ENCODE measurements around the gene GHITM. TPM values are rescaled to one million over a fixed set of nuclear protein-coding genes. Genes with fewer than 3 reads are reported as not detected.
"Not testable (repeated sequence)": the region's sequence is repeated elsewhere in the genome, so short reads cannot be mapped to it uniquely, and the experiment has no call there.

Gene GHITM
- total RNA-seq, 1 donor from 2014 or later = 383 TPM

GRCh38 chr10:84171237-84171636, 31.9 kb downstream of the GHITM start:
- DNase-seq (ENCODE audit: missing footprints); intact Hi-C loops (cut with DNase I); ATAC-seq: not testable (repeated sequence)

DNA sequence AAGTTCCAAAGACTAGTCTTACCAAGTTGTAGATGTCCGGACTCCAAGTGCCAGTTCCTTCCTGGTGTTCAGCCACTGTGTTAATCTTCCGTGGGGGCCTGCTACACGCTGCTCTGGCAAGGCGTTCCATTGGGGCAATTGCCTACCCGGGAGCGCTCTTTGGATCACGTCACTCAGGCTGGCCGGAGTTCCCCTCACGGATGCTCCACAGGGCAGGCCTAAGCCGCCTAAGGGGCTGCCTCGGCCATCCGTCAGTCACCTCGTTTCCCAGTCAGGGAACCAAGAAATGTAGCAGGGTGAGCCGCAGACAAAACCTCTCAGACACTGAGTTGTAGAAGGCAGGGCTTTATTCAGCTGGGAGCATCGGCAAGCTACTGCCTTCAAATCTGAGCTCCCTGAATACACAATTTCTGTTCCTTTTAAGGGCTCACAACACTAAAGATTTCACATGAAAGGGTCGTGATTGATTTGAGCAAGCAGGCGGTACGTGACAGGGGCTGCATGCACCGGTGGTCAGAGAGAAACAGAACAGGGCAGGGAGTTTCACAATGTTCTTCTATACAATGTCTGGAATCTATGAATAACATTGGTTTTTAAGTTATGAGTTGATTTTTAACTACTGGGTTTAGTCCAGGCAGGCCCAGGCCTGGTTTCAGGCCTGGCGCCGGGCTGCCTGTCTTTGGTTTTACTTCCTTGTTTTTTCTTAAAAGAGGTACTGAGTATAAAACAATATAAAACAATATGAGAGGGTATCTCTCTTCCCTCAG, 32.6 kb downstream of the GHITM start:
- intact Hi-C loops (cut with DNase I) = not testable (repeated sequence)

GRCh38 chr10:84172467-84173356, 33.4 kb downstream of the GHITM start:
- no peak for DNase-seq (ENCODE audit: missing footprints)
- no peak for ATAC-seq
- intact Hi-C loops (cut with DNase I) = no loop called here

More for the DNA sequence above, 32.6 kb downstream of the GHITM start:
- not testable (repeated sequence) for ATAC-seq; DNase-seq (ENCODE audit: missing footprints)

DNA sequence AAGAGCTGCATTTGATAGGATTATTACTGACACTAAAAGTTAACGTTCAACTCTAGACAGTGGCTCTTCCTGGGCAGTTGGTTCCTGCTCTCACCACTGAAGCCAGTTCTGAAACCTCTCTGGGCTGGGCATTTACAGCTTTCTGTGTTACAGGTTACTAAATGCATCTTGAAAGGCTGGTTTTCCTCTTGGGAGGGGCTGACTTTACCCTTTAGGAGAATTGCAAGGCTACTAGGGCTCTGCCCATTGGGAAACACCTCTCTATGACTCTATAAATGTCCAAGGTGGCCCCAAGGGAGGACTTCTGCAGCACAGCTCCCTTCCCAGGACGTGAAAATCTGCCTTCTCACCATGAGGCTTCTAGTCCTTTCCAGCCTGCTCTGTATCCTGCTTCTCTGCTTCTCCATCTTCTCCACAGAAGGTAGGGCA, 34.2 kb downstream of the GHITM start, which contains the start of gene GPR15LG:
Gene GPR15LG, plus strand, starts transcription at position 301 of the 429 bp plus-strand sequence. Its CDS starts 51 bp downstream, at position 352.
- no peak for ATAC-seq

DNA sequence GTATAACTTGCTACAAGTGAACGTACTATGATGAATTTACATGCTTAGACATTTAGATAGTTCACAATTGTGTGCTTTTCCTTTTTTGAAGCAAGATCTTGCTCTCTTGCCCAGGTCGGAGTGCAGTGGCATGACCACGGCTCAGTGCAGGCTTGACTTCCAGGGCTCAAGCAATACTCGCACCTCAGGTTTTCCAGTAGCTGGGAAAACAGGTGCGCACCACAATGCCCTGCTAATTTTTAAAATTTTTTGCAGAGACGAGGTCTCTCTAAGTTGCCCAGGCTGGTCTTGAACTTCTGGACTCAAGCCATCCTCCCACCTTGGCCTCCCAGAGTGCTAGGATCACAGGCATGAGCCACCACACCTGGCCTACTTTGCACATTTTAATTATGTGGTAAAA, 36.1 kb downstream of the GHITM start:
- ATAC-seq = no peak
- no peak for DNase-seq (ENCODE audit: missing footprints)

More for the DNA sequence above, 34.2 kb downstream of the GHITM start, which contains the start of gene GPR15LG:
- no peak for DNase-seq (ENCODE audit: missing footprints)
- intact Hi-C loops (cut with DNase I) = no loop called here

GRCh38 chr10:84176351-84176750, 37.0 kb downstream of the GHITM start:
- ATAC-seq = no peak
- DNase-seq (ENCODE audit: missing footprints) = no peak
- intact Hi-C loops (cut with DNase I) = no loop called here

More for the DNA sequence above, 36.1 kb downstream of the GHITM start:
- intact Hi-C loops (cut with DNase I) = no loop called here

DNA sequence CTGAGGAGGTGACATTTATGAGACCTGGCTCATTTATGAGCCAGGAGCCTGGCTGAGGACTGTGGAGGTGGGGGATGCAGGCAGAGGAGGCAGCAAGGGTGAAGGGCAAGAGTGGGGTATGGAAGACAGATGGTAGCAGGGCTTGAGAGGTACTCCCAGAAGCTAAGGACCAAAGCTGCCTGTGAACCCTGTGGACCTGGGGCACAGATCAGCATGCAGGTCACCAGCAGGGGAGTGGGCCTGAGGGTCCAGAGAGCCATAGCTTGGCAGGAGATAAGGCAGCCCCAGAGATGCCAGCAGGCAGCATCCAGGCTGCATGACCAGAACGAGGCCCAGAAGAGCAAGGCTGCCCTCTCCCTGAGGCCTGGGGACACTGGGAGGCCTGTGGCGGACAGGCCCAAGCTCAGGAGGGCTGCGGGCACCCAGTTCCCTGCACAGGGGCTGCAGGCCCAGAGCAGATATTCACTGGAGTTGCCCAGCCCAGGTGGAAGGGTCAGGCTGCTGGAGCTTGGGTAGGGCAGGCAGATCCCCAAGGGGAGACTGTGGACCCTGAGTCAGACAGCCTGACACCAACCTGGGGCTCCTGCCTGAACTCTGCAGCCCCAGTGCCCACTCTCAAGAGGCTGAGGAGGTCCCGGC, 37.6 kb downstream of the GHITM start:
- DNase-seq (ENCODE audit: missing footprints) (no peak), ATAC-seq (no peak)
- intact Hi-C loops (cut with DNase I) = no loop called here

- no peak for DNase-seq (ENCODE audit: missing footprints)
Measured at GRCh38 chr10:84177541-84178141, 38.3 kb downstream of the GHITM start.

GRCh38 chr10:84178160-84178609, 38.9 kb downstream of the GHITM start:
- intact Hi-C loops (cut with DNase I) = no loop called here
- no peak for DNase-seq (ENCODE audit: missing footprints)
- no peak for ATAC-seq

More at GRCh38 chr10:84177541-84178141, 38.3 kb downstream of the GHITM start:
- intact Hi-C loops (cut with DNase I) = no loop called here
- ATAC-seq = peak; percentile 73

DNA sequence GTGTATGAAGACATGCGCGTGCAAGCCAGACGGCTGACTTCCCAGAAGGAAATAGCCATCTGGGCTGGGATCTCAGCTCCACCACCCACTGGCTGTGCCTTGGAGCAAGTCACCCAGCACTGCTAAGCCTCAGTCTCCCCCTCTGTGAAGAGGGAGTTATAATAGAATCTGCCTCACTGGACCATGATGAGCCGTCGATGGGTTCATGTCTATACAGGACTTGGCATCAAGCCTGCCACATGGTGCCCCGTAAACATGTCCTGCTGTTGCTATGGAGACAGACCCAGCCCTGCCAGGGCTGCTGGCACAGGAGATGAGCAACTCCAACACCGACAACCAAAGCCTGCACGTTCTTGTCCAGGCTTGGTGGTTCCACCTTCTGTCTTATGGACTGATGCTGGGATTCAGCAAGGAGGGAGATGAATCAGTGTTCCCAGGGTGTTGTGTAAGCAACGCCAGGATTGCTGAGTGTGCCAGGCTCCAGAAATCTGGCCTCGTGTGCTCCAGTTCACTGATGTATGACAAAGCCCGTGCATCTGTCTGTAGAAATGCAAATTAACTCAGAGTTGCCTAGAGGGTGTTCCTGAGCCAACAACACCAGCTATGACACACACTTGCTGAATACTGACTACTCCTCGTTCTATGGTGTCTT, 39.9 kb downstream of the GHITM start:
- intact Hi-C loops (cut with DNase I) = no loop called here
- ATAC-seq (peak; percentile 16), DNase-seq (ENCODE audit: missing footprints) (no peak)

GRCh38 chr10:84180386-84180785, 41.1 kb downstream of the GHITM start:
- ATAC-seq; intact Hi-C loops (cut with DNase I); DNase-seq (ENCODE audit: missing footprints): not testable (repeated sequence)

DNA sequence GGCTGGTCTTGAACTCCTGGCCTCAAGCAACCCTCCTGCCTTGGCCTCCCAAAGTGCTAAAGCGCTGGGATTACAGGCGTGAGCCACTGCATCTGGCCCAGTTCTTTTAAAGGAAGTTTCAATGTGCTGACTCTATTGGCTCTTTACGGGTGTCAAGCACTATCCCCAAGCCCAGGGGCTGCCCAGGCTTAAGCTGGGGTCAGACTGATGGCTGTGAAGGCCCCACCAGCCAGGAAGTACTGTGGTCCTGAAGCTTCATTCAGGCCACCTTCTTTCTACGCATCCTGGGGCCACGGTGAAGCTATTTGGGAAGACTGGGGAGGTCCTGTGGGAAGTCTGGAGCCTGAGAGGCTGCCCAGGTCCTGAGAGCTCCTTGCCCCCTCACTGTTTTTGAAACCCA, 42.3 kb downstream of the GHITM start:
- DNase-seq (ENCODE audit: missing footprints) (no peak), ATAC-seq (no peak)
- intact Hi-C loops (cut with DNase I) = no loop called here

DNA sequence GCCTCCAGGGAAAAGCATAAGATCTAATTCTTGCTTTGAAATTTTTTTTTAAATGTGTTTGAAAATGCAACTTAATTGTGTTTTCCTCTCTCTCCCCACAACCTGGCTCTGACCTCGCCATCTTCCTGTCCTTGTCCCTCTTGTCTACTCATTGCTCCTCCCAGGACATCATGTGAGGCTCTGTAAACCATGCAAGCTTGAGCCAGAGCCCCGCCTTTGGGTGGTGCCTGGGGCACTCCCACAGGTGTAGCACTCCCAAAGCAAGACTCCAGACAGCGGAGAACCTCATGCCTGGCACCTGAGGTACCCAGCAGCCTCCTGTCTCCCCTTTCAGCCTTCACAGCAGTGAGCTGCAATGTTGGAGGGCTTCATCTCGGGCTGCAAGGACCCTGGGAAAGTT, 45.2 kb downstream of the GHITM start:
- no peak for ATAC-seq
- intact Hi-C loops (cut with DNase I) = no loop called here
- DNase-seq (ENCODE audit: missing footprints) = no peak

DNA sequence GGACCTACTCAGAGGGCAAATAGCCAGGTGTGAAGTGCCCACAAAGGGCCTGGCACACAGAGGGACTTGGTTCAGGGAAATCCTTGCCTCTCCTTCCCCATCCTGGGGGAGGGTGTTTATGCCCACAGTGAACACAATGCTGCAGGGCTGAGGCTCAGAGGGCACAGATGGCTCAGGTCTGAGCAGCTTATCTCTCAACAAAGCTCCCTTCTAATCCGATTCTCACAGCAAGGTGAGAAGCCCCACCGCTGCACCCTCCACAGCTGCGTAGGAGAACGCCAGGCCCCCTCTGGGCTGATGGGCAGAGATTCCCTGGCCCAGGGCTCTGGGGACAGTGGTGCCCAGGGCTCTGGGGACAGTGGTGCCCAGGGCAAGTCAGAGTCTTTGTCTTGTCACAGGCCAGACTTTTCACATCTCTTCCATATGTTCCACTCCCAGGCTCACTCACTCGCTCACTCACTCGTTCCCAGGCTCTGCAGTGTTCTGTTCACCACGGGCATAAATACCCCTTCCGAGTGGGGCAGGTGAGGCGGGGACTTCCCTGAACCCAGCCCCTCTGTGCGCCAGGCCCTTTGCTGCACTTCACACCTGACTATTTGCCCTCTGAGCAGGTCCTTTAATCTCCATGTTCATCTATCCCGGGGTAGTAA, 46.3 kb downstream of the GHITM start:
- ATAC-seq (no peak), DNase-seq (ENCODE audit: missing footprints) (no peak)
- intact Hi-C loops (cut with DNase I) = no loop called here

DNA sequence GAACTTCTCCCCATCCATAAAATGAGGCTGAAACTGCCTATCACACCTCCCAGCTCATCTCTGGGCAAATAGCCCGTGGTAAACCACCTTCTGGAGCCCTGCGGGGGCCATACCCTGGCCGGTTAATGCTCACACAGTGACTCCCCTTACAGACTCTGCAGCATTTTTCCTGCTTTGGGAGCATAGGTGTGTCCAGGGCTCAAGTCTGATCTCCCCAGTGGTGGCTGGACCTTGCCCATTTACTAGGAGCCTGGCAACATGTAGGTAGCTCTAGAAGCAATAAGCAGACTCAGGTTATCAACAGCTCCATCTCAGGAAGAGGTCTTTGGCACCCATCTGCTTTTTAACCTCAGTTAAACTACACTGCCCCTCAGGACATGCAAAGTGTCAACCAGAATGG, 49.5 kb downstream of the GHITM start:
- no peak for DNase-seq (ENCODE audit: missing footprints)
- intact Hi-C loops (cut with DNase I) = no loop called here
- no peak for ATAC-seq

- DNase-seq (ENCODE audit: missing footprints) = no peak
- intact Hi-C loops (cut with DNase I) = no loop called here
- ATAC-seq = no peak
Measured at GRCh38 chr10:84190621-84191020, 51.3 kb downstream of the GHITM start.

DNA sequence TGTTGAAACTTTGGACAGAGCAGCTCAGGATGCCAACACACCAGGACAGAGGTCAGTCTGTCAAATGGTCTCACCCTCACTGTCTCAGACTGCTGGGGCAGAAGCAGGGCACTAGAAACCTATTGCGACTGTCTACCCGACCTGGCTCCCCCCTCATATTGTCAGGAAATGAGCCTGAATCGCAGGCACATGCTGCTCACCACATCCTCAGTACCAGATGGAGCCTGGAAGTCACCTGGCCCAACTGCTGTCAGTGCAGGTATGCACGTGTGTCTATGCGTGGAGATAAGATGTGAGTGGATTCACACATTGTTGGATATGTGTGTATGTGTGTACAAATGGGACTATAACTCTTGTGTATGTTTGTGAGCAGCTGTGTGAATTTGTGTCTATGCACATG, 51.8 kb downstream of the GHITM start:
- DNase-seq (ENCODE audit: missing footprints) = no peak
- ATAC-seq = no peak
- intact Hi-C loops (cut with DNase I) = no loop called here

GRCh38 chr10:84193327-84193726, 54.0 kb downstream of the GHITM start:
- intact Hi-C loops (cut with DNase I) = no loop called here
- DNase-seq (ENCODE audit: missing footprints) (no peak), ATAC-seq (no peak)
